LNCAP (cell line): Measurements from ENCODE around the gene WRNIP1.

ENCODE experiments used
- TF ChIP-seq, protein P1 (sequence below): fragments of 450-650 bp; IDR thresholded peaks from 2 replicates; pipeline ENCODE4 v1.5.1; 2017; ENCODE audit warnings: mild to moderate bottlenecking

The WRNIP1 gene

DNA sequence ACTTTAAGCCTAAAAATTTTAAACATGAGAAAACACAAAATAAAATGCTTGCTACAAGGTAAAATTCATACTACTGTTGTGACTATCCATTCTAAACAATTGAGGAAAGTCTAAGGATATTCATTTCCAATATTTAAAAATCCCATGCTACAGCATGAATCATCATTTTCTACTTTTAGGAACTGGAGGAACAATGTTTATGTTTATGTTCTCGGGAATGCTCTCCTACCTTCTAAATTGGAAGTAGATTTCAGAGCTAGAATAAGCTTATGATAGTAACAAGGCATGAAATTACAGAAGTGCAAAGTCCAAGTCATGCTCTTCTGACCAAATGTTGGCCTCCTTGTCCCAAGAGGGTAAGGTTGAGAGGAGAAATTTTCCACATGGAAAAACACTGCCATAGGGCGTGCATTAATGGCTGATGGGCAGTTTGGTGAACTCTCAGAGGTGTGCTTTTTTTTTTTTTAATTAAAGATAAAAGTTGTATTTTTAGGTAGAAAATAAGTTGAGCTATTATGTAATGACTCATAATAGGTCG is 8.4 kb upstream of the WRNIP1 start:
- TF ChIP-seq, protein P1, sequence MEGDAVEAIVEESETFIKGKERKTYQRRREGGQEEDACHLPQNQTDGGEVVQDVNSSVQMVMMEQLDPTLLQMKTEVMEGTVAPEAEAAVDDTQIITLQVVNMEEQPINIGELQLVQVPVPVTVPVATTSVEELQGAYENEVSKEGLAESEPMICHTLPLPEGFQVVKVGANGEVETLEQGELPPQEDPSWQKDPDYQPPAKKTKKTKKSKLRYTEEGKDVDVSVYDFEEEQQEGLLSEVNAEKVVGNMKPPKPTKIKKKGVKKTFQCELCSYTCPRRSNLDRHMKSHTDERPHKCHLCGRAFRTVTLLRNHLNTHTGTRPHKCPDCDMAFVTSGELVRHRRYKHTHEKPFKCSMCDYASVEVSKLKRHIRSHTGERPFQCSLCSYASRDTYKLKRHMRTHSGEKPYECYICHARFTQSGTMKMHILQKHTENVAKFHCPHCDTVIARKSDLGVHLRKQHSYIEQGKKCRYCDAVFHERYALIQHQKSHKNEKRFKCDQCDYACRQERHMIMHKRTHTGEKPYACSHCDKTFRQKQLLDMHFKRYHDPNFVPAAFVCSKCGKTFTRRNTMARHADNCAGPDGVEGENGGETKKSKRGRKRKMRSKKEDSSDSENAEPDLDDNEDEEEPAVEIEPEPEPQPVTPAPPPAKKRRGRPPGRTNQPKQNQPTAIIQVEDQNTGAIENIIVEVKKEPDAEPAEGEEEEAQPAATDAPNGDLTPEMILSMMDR, result no peak

DNA sequence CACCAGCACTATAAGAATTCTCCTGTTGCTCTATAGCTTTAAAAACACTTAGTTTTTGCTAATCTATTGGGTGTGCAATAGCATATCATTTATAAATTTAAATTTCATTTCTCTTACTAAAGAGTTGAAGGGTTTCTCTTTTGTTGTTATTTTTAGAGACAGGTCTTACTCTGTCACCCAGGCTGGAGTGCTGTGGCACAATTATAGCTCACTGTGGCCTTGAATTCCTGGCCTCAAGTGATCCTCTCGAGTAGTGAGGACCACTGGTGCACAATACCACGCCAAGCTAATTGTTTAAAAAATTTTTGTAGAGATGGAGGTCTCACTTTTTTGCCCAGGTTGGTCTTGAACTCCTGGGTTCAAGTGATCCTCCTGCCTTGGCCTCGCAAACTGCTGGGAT is 6.2 kb upstream of the WRNIP1 start:
- TF ChIP-seq, protein P1, result no peak

DNA sequence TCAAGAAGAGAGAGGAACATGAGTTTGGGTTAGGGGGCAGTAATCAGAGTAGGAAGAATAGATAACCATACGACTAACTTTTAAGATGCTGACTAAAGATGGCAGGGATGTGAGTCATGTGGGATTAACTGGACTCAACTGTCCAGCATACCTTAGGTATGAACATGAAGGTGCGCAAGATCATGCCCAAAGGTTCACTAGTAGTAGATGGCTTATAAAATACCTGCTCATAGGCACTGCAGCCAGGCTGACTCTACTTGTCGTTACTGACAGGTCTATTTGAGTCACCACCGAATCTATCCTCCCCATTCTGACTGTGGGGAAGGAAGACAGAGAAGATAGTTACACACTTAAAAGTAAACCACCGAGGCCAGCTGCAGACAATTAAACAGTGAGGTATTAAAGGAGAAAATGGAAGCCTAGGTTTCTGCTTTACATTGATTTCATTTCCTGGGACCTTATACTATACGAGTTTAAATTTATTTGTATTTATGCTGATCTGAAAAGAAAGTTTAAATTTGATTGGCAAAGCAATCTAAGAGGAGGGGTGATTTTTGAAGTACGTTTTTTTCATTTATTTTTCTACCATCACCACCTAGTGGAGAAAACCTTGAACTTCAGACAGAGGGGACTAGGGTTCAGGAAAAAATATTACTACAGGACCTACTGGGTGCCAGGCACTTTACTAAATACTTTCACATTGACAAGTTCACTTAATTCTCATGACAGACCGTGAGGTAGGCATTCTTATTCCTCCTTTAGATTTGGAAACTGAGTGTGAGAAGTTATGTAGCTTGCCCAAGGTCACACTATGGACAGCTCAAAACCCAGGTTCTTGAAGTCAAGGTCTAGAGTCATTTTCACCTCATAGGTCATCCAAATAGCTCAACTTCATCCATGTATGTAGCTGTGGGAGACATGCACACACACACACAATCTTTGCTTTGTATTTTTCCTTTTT is 4.0 kb upstream of the WRNIP1 start:
- TF ChIP-seq, protein P1, result no peak

DNA sequence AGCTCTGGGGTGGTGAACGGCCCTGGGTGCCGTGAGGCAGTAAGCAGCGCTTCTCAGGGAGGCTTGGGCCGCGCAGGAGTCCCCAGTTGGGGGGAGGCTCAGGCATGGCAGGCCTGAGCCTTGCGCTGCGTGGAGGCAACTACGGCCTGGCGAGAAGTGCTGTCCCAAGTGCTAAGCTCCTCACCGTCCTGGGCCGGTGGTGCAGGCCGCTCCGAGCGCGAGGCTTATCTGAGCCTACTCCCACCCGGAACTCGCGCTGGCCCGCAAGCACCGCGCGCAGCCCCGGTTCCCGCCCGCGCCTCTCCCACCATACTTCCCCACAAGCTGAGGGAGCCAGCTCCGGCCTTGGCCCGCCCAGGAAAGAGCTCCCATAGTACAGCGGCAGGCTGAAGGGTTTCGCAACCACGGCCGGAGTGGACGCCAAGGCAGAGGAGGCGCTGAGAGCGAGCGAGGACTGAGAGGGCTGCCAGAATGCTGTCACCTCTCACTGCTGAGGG is 1.8 kb upstream of the WRNIP1 start:
- TF ChIP-seq, protein P1, result no peak

DNA sequence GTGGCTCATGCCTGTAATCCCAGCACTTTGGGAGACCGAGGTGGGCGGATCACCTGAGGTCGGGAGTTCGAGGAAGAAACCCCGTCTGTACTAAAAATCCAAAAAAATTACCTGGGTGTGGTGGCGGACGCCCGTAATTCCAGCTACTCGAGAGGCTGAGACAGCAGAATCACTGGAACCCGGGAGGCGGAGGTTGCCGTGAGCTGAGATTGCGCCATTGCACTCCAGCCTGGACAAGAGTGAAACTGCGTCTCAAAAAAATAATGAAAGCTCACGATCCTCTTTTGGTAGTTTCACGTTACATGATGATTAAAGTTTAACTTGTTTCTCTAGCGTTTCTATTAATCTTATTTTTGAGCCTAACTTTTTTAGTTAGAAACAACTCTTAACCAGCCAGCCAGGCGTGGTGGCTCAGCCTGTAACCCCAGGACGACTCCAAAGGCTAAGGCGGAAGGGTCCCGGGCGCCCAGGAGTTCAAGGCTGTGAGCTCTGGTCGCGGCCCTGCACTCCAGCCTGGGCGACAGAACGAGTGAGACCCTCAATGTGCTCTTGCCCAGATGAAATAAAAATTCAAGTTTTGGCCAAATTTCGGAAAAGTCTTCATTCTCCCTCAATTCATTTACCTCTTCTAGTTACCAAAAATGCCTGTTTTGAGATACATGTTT is 1.2 kb upstream of the WRNIP1 start:
- TF ChIP-seq, protein P1, result no peak

DNA sequence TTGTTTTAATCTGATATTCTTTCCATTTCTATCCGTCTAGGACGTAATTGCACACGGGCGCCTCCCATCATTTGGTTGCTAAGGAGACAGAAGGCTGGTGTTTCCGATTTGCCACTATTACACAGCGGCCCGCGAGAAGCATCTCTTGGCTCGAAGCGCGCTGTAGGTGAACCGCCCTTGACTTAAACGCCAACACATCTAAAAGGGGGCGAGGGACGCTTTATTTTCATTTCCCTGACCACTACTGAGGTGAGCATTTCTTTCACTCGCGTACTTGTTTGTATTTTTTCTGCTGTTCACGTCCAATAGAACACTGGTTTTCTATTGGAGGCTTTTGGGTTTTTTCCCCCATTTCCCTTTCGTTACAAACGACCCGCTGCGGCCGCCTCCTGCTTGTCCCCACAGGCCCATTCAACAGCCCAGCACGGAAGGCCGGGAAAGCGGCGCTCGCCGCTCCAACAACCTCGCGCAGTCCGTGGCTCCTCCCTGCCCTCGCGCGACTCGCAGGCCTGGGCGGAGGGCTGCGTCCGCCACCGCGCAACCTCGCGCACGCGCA is 505 bp upstream of the WRNIP1 start:
- TF ChIP-seq, protein P1, result no peak
